ENCODE results near the gene BRD4. TPM values are rescaled to one million over a fixed set of nuclear protein-coding genes. Genes with fewer than 3 reads are reported as not detected.

BRD4 gene
- total and polyA plus RNA-seq, 2 experiments from 2014 or later, result 63.8 to 115 TPM

GRCh38 chr19:15328312-15328711, 4.0 kb downstream of the BRD4 start:
- H3K4me1 Mint-ChIP-seq, result peaks cover 56% of the 10 kb centered on the region
- Histone ChIP-seq H3K79me2 (replicated peaks; ENCODE audit: insufficient read depth) (peaks cover 91% of the 10 kb centered on the region), H2AFZ (no peak overlapping the region), H4K20me1 (replicated peaks; ENCODE audit: insufficient read depth) (peaks cover 69% of the 10 kb centered on the region), H3K27me3 (ENCODE audit: insufficient read depth) (no peaks in the 10 kb centered on the region), H3K4me3 (0 out of 2 replicates have a peak overlapping the region, but pooled peaks have one; percentile 11), H3K4me2 (peak overlapping the region; percentile 7; the same call in 1 of the 2 replicates), H3K9me2 (ENCODE audit: insufficient read depth) (no peaks in the 10 kb centered on the region), H3K4me1 (ENCODE audit: insufficient read depth) (peaks cover 42% of the 10 kb centered on the region), H3K27ac (ENCODE audit: low read depth) (no peak overlapping the region), H3F3A (replicated peaks; ENCODE audit: low read depth) (no peaks in the 10 kb centered on the region; the same call in 1 of the 2 replicates), H3K36me3 (ENCODE audit: insufficient read depth) (no peaks in the 10 kb centered on the region)
- ATAC-seq (no peak), DNase-seq (ENCODE audit: low spot score) (no peak)
- H3K27ac Mint-ChIP-seq, result no peak overlapping the region; the same call in 1 of the 2 replicates
- H3K36me3 Mint-ChIP-seq (ENCODE audit: low read depth), result peaks cover 8% of the 10 kb centered on the region
- H3K9me3 Mint-ChIP-seq, result peaks cover 6% of the 10 kb centered on the region; the same call in 1 of the 3 replicates
- peak overlapping the region; percentile 32; the same call in 1 of the 3 replicates for H3K4me3 Mint-ChIP-seq
- H3K27me3 Mint-ChIP-seq (ENCODE audit: insufficient read depth, low read depth, poor library complexity), result peaks cover 18% of the 10 kb centered on the region
- TF ChIP-seq, protein P1, sequence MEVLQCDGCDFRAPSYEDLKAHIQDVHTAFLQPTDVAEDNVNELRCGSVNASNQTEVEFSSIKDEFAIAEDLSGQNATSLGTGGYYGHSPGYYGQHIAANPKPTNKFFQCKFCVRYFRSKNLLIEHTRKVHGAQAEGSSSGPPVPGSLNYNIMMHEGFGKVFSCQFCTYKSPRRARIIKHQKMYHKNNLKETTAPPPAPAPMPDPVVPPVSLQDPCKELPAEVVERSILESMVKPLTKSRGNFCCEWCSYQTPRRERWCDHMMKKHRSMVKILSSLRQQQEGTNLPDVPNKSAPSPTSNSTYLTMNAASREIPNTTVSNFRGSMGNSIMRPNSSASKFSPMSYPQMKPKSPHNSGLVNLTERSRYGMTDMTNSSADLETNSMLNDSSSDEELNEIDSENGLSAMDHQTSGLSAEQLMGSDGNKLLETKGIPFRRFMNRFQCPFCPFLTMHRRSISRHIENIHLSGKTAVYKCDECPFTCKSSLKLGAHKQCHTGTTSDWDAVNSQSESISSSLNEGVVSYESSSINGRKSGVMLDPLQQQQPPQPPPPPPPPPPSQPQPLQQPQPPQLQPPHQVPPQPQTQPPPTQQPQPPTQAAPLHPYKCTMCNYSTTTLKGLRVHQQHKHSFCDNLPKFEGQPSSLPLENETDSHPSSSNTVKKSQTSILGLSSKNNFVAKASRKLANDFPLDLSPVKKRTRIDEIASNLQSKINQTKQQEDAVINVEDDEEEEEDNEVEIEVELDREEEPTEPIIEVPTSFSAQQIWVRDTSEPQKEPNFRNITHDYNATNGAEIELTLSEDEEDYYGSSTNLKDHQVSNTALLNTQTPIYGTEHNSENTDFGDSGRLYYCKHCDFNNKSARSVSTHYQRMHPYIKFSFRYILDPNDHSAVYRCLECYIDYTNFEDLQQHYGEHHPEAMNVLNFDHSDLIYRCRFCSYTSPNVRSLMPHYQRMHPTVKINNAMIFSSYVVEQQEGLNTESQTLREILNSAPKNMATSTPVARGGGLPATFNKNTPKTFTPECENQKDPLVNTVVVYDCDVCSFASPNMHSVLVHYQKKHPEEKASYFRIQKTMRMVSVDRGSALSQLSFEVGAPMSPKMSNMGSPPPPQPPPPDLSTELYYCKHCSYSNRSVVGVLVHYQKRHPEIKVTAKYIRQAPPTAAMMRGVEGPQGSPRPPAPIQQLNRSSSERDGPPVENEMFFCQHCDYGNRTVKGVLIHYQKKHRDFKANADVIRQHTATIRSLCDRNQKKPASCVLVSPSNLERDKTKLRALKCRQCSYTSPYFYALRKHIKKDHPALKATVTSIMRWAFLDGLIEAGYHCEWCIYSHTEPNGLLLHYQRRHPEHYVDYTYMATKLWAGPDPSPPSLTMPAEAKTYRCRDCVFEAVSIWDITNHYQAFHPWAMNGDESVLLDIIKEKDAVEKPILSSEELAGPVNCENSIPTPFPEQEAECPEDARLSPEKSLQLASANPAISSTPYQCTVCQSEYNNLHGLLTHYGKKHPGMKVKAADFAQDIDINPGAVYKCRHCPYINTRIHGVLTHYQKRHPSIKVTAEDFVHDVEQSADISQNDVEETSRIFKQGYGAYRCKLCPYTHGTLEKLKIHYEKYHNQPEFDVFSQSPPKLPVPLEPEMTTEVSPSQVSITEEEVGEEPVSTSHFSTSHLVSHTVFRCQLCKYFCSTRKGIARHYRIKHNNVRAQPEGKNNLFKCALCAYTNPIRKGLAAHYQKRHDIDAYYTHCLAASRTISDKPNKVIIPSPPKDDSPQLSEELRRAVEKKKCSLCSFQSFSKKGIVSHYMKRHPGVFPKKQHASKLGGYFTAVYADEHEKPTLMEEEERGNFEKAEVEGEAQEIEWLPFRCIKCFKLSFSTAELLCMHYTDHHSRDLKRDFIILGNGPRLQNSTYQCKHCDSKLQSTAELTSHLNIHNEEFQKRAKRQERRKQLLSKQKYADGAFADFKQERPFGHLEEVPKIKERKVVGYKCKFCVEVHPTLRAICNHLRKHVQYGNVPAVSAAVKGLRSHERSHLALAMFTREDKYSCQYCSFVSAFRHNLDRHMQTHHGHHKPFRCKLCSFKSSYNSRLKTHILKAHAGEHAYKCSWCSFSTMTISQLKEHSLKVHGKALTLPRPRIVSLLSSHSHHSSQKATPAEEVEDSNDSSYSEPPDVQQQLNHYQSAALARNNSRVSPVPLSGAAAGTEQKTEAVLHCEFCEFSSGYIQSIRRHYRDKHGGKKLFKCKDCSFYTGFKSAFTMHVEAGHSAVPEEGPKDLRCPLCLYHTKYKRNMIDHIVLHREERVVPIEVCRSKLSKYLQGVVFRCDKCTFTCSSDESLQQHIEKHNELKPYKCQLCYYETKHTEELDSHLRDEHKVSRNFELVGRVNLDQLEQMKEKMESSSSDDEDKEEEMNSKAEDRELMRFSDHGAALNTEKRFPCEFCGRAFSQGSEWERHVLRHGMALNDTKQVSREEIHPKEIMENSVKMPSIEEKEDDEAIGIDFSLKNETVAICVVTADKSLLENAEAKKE (CRISPR knock-in tag; IDR thresholded peaks at IDR 0.05), result no peak
- TF ChIP-seq ZNF331 (CRISPR knock-in tag; IDR thresholded peaks at IDR 0.05; ENCODE audit: low read depth) (no peak), POLR2AphosphoS5 (IDR thresholded peaks at IDR 0.05; ENCODE audit: low read depth) (no peak), EZH2phosphoT487 (IDR thresholded peaks at IDR 0.05; ENCODE audit: unreplicated experiment) (no peak), JUNB (IDR thresholded peaks at IDR 0.05; ENCODE audit: unreplicated experiment) (no peak), EZH2 (IDR thresholded peaks at IDR 0.05; ENCODE audit: low read depth, unreplicated experiment) (no peak), STAT1 (IDR thresholded peaks at IDR 0.05; ENCODE audit: unreplicated experiment) (no peak), CREB1 (CRISPR knock-in tag; IDR thresholded peaks at IDR 0.05; ENCODE audit: low read depth) (no peak), ZNF114 (CRISPR knock-in tag; IDR thresholded peaks at IDR 0.05) (no peak), NANOG (IDR thresholded peaks at IDR 0.05; ENCODE audit: borderline replicate concordance) (no peak), CTCF (conservative IDR thresholded peaks at IDR 0.05; ENCODE audit: low read depth in 2 of 2) (no peak)
- TF ChIP-seq, protein P2, sequence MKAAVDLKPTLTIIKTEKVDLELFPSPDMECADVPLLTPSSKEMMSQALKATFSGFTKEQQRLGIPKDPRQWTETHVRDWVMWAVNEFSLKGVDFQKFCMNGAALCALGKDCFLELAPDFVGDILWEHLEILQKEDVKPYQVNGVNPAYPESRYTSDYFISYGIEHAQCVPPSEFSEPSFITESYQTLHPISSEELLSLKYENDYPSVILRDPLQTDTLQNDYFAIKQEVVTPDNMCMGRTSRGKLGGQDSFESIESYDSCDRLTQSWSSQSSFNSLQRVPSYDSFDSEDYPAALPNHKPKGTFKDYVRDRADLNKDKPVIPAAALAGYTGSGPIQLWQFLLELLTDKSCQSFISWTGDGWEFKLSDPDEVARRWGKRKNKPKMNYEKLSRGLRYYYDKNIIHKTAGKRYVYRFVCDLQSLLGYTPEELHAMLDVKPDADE (IDR thresholded peaks at IDR 0.05), result no peak
- TF ChIP-seq, protein P3, sequence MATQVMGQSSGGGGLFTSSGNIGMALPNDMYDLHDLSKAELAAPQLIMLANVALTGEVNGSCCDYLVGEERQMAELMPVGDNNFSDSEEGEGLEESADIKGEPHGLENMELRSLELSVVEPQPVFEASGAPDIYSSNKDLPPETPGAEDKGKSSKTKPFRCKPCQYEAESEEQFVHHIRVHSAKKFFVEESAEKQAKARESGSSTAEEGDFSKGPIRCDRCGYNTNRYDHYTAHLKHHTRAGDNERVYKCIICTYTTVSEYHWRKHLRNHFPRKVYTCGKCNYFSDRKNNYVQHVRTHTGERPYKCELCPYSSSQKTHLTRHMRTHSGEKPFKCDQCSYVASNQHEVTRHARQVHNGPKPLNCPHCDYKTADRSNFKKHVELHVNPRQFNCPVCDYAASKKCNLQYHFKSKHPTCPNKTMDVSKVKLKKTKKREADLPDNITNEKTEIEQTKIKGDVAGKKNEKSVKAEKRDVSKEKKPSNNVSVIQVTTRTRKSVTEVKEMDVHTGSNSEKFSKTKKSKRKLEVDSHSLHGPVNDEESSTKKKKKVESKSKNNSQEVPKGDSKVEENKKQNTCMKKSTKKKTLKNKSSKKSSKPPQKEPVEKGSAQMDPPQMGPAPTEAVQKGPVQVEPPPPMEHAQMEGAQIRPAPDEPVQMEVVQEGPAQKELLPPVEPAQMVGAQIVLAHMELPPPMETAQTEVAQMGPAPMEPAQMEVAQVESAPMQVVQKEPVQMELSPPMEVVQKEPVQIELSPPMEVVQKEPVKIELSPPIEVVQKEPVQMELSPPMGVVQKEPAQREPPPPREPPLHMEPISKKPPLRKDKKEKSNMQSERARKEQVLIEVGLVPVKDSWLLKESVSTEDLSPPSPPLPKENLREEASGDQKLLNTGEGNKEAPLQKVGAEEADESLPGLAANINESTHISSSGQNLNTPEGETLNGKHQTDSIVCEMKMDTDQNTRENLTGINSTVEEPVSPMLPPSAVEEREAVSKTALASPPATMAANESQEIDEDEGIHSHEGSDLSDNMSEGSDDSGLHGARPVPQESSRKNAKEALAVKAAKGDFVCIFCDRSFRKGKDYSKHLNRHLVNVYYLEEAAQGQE (IDR thresholded peaks at IDR 0.05; ENCODE audit: unreplicated experiment), result no peak
